Islet precursor cell (in vitro differentiated cells): ENCODE results near the gene MAP2K5.

ENCODE experiments used
- DNase-seq: peaks from one replicate; pipeline ENCODE4 v3.0.0-alpha.2; 2018

The MAP2K5 gene

GRCh38 chr15:67731112-67731721 lies 188.7 kb downstream of the MAP2K5 start:
- DNase-seq = no peak

DNA sequence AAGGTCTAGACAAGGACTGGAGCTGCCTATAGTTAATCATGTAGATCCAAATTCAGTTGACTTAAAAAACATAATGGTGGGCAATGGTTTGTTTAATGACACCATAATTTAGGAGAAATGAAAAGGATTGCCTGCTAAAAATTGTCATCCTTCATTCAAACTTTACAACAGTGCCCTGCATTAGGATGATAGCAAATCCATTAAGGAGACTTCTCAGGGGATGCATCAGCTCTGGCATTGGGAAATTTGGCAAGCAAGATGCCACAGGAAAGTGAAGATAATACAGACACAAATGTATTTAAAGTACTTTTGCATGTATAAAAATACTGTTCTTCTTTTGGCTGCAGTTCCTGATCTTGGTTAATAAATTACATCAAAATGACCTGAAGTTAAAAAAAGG lies 189.7 kb downstream of the MAP2K5 start:
- DNase-seq = no peak

DNA sequence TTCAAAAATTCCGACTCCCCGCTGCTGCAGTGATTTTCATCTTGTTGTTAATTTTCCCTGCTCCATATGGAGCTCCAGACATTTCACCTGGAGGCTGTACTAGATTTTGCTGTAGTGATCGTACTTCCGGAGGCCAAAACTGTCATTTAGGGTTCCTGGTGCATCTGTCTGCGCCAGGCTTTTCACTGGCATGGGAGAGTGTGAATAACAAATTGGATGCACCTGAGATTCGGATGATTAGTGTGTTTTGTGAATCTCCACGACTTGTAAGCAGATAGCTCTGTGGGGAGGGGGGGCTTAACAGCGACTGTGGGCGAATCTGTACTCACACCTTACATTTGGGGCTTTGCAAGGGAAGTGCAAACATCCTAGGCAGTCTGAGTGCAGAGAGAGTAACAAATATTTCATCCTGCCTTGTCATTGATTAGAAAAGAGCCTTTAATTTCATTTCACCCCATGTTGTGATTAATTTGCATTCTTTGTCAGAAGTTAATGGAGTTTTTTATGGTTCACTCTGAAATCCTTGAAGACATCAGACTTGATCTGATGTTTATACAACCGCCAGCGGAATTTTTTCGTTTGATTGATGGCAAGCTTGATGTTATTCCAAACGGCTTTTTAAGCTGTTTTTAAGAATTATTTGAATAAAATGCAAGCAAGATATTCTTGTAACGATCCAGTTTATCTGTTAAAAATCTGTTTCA lies 190.3 kb downstream of the MAP2K5 start:
- DNase-seq = no peak

DNA sequence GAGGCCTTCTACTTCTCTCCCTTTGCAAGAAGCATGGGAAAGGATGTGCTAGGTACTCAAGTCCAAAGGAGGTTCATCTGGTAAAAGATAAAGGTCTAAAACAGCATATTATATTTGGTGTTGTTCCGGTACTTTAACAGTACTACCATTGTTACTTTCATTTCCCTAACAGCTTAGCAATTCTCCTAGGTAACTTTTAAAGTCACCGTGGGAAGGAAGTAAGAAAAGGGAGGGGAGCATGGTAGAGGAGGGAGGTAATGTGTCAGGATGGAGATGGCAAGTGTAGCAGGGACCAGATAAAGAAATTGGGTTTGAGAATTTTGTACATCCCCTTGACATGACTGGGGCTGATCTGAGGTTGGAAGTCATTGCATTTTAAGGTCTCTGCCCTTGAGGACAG lies 193.4 kb downstream of the MAP2K5 start:
- DNase-seq = no peak

- no peak for DNase-seq
Measured at GRCh38 chr15:67736810-67737209, 194.3 kb downstream of the MAP2K5 start.

- DNase-seq = no peak
Measured at GRCh38 chr15:67738056-67738455, 195.6 kb downstream of the MAP2K5 start.

- DNase-seq = no peak
Measured at GRCh38 chr15:67740405-67740804, 197.9 kb downstream of the MAP2K5 start.

DNA sequence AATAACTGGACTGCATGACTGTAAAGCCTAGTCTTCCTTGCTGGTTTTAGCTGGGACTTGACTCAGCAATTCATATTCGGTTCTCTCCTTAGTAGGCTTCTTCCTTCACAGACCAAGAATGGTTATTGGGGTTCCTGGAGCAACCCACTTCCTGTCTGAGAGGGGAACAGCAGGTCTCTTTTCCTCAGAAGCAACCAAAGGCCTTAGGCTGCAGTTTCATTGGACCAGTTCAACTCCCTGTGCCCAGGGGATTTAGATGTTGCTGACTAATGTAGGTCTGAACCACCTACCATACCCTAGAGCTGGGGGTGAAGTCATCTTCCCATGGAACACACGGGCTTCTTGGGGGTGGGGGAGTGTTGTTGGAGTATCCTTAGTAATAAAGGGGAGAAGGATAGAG lies 198.8 kb downstream of the MAP2K5 start:
- DNase-seq = no peak

- no peak for DNase-seq
Measured at GRCh38 chr15:67743558-67743957, 201.1 kb downstream of the MAP2K5 start.

- no peak for DNase-seq
Measured at GRCh38 chr15:67744331-67745072, 202.0 kb downstream of the MAP2K5 start.

DNA sequence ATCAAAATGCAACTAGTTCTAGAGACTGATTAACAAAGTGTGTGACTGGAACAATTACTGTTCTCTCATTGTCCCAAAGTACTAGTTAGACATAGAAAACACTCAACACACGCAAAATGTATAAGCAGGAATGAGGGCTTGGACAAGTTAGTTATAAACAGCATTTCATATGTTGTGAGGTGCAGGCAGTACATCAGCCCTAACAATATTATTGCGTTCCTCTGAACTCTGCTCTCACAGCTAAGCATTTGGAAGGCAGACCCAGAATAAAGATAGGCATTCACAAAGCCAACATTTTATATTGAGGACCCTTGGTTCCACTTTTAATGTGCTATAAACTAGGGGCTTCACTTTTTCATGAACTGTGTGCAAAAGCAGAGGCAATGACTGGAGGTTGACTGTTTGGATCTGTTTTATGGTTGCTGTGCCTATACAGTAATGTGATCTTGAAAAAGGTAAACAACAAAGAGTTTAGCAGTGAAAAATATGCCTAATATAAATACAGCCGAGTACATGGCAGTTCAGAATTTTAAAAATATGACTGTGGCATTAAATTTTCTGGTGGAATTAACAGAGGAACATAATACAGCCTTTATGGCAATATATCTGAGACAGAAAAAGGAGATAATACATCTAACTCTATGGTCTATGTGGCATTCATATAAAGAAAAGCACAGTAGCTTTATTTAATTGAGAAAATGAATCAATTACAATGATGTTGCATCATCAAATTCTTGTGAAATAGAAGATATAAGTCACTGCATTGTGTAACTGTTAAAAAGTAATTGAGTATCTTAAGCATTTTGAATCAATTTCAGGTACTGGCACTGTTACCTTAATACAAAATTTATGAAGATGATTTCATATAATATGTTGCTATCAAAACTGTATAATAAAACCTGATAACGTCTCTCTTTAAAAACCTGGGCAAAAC lies 202.8 kb downstream of the MAP2K5 start:
- DNase-seq = no peak

- no peak for DNase-seq
Measured at GRCh38 chr15:67746022-67746421, 203.5 kb downstream of the MAP2K5 start.

DNA sequence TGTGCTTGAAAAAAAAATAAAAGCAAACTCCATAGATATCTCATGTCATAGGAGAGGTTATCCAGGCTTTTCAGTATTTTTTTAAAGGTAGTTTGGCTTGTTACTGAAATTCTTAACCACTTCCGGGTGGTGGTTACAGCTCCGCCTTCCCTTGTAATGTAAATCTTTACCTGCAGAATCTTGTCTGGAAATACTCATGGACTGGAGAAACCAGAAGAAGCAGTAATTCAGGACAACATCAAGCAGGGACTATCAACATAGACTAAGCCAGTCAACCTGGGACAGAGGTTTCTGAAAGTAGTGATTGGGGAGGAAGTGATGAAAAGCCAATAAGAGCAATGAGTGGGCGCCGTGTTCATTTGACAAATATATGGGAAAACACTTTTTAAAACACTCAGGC lies 203.9 kb downstream of the MAP2K5 start:
- peak; percentile 54 for DNase-seq

DNA sequence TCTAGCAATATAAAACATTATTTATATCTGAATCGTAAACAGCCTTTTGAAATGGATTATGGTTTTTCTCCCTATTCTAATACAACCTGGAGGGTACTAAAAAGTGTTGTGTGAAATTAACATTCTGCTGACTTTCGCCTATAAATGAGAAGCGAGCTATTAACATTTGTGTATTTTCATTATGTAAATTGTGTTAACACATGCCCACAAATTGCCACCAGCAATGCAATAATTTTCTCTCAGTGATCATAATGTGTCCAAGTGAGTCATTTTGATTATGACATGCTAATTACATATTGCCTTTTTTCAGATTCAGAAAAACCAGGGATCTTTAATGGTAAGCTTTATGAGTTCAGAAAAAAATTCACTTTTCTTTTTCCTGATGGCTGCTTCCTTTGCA lies 205.4 kb downstream of the MAP2K5 start:
- DNase-seq = no peak

DNA sequence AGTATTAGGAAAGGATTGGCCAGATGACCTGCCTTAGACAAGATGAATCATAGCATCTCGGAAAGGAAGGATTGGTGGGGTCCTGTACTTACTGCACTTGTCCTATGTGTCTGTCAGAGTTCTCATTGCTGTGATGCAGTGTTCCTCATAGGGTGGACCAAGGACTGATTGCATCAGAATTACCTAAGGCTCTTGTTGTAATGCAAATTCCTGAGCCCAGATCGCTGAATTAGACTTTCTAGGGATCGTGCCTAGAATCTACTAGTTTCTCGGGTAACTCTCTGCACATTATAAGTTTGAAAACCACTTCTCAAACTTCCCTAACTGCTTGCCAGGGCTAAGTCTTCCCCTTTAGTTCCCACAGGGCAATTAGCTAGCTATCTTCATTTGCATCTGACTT lies 207.9 kb downstream of the MAP2K5 start:
- no peak for DNase-seq

DNA sequence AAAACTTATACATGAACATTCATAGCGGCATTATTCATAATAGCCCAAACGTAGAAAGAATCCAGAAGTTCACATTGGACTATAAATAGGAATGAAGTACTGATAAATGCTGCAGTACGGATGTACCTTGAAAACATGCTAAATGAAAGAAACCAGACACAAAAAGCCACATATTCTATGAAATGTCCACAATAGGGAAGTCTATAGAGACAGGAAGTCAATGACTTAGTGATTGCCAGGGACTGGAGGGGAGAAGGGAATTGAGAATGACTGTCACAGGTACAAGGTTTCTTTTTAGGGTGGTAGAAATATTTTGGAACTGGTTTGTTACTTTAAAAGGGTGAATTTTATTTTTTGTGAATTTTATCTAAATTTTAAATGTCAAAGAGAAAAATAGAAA lies 211.4 kb downstream of the MAP2K5 start:
- no peak for DNase-seq

DNA sequence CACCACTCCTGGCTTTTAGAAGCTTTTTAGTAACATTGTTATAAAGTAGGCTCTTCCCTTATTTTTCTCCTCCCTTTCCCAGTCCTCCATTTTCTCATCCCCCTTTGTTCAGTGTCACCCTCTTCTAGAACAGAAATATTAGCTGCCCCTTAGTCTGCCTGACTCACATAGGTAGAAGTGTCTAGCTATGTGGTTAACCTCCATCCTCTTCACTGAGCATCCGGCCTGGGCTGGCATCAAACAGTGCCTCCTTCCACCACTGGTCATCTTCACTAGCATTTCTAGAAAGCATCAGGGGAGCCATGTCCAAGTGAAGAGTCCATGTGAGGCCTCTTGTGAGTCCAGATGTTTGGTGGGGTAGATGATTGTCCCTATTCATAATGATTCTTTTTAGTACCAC lies 212.8 kb downstream of the MAP2K5 start:
- no peak for DNase-seq

DNA sequence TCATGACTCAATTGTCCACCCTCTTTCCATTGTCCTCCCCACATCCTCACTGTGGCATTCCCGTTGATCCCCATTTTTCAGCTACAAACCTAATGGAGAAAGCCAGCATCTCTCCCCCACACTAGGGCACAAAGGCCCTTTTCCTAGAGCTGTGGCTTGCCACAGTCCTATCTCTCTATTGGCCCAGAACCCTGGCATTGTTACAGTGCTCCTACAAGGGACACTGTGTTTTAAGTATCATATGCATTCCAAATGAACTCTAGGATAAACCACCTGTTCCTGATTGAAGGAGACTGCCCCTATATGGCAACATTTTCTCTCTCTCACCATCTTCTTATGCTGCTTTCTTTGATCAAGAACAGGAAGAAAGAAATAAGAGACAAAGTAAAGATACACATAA lies 213.4 kb downstream of the MAP2K5 start:
- no peak for DNase-seq

GRCh38 chr15:67758619-67759300 lies 216.3 kb downstream of the MAP2K5 start:
- DNase-seq = no peak

DNA sequence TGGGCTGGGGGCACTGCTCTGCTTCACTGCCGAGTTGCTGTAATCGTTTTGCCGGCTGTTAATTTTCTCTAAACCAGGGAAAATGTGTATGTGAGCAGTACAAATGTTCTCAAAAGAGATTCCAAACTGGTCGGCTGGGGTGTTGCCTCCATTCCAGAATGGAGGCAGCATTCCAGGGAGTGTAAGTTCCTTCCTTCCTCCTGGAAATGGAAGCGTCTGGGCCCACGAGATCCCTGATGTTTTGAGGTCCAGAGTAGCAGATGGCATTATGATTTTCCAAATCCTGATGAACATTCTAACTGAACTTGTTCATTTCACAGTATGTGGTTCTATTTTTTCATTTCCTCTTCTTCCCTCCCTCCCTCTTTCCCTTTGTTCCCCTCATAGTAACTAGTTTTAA lies 218.4 kb downstream of the MAP2K5 start:
- DNase-seq = no peak

GRCh38 chr15:67761343-67761742 lies 218.8 kb downstream of the MAP2K5 start:
- DNase-seq = no peak

DNA sequence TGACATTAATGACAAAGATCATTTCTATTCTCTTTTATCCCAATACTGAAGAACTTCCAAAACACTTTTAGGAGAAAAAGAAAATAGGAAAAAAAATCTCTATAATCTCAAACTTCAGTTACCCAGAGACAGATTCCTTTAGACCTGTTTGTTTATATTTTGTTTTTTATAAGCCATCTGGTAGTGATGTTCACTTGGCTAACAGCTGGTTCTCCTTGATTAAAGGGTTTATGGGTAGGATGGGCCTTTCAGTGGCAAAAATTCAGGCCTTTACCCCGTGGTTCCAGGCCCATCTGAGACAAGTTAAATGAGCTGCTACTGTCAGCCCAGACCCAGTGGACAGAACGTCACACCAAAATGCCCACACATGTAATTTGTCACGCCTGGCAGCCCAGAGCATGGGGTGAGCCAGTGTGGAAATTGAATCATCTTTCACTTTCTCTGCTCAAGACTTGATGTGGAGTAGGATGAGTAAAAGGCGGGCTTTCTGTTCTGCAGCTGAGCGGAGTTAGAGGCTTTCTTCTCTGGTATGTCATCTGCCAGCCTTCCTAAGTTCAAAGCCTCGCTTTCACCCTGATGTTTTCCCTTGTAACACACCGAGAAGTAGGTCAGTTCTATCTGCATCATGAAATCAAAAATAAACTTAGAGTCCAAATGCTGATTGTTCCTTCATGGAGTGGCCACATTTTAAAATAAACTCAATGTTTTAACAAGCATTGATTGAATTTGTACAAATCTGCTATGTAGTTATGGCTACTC lies 220.3 kb downstream of the MAP2K5 start:
- DNase-seq = no peak
